Stimulated activated CD8-positive, alpha-beta memory T cell treated with anti-CD3 and anti-CD28 coated beads, Interleukin-7, amount 100 ng/mL, for 48 hours (primary cell): Measurements from ENCODE around the gene LUC7L.
"Not testable (repeated sequence)": the region's sequence is repeated elsewhere in the genome, so short reads cannot be mapped to it uniquely, and the experiment has no call there.

ENCODE experiments used
- DNase-seq, 2 donors: peaks; one replicate each; pipeline ENCODE4 v3.0.0-alpha.2; 2020; ENCODE audit warnings: low read depth in 1 of 2; ENCODE audit errors: extremely low read depth in 1 of 2

LUC7L gene

DNA sequence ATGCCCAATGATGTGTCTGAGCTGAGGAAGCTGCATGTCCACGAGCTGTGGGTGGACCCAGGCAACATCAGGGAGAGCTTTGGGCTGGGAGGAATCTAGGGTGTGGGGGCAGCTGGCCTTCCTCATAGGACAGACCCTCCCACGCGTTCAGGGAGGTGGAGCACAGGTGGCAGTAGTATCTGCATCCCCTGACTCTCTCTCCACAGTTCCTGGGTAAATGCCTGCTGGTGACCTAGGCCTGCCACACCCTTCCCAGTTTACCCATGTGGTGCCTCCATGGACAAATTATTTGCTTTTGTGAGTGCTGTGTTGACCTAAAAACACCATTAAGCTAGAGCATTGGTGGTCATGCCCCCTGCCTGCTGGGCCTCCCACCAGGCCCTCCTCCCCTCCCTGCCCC, 60.2 kb downstream of the LUC7L start:
- no peak for DNase-seq

DNA sequence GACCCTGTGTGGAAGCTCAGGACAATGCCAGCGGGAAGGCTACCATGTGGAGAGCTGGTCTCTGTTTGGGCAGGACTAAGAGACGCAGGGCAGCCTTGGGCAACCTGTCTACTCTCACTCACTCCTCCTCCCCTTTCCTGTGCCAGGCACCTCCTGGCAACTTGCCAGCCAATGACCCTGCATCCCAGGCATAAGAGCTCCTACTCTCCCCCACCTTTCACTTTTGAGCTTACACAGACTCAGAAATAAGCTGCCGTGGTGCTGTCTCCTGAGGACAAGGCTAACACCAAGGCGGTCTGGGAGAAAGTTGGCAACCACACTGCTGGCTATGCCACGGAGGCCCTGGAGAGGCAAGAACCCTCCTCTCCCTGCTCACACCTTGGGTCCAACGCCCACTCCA, 60.8 kb downstream of the LUC7L start:
- no peak for DNase-seq

DNA sequence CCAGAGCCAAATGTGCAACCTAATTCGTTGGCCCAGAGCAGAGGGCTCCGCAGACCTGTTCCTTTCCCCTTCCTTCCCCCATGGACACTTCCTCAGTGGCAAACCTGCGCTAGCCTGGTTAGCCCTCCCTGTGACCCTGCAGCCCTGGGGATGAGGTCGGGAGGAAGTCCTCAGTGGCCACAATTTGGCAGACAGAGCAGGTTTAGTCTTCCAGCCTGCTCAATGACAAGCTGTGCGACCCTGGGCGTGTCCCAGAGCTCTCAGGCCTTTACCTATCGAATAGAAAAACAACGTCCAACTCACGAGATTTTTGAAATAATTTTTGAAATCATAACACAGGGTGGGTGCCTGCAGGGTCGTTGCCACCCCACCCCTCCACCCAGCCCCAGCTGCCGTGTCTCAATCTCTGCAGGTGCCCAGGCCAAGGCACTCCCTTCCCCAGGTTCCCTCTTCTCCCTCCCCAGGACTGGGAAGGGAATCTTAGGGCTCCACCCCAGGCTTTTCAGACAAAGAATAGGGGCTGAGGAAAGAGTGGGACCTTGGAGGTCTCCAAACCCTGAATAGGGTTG, 62.0 kb downstream of the LUC7L start:
- DNase-seq: no peak

DNA sequence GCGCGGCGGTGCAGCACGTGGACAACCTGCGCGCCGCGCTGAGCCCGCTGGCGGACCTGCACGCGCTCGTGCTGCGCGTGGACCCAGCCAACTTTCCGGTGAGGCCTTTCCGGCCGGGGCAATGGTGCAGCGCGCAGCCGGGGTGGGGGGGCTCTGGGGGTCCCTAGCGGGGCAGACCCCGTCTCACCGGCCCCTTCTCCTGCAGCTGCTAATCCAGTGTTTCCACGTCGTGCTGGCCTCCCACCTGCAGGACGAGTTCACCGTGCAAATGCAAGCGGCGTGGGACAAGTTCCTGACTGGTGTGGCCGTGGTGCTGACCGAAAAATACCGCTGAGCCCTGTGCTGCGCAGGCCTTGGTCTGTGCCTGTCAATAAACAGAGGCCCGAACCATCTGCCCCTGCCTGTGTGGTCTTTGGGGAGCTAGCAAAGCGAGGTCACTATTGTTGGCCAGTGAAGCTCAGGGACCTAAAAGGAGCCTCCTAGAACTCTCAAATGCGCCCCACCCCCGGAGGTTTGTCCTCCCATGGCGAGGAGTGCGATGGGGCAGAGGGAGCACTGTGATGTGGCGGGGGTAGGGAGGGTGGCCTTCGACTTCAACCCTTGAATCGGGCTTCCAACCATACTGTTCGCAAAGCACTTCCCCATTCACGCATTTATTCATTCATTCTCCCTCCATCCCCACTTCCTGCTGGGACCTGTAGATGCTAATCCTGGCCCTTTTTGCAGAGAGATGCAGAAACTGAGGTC, 62.7 kb downstream of the LUC7L start:
- no peak for DNase-seq

DNA sequence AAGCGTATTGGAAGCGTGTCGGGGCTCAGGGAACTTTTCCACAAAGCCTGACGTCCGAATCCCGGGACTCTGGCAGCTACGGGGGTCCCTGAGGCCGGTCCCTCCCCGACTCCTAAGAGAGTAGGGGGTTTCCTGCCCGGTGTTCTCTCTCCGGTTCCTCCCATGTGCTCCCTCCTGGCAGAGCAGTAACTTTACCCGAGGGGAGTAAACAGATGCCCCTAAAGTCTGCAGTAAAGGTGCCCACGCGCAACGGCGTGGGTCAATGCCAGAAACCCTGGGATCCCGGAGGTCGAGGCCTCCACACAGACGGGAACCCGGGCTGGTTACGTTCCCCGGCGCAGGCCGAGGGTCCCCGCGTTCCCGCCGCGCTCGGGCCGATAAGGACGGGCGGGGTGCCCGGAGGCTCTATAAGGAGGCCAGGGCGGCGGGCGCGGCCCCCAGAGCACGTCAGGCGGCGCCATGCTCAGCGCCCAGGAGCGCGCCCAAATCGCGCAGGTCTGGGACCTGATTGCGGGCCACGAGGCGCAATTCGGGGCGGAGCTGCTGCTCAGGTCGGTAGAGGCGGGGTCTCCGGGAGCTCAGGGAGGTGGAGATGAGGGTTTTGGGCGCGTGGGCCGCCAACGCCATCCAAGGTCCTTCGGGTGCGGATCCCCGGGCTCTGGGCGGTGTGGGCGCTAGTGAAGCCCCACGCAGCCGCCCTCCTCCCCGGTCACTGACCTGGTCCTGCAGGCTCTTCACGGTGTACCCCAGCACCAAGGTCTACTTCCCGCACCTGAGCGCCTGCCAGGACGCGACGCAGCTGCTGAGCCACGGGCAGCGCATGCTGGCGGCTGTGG, 63.5 kb downstream of the LUC7L start, which contains the start of gene HBM:
HBM (plus strand) TSS at position 440 of the 836 bp plus-strand sequence; CDS start at position 460, 20 bp downstream.
- DNase-seq: no peak

DNA sequence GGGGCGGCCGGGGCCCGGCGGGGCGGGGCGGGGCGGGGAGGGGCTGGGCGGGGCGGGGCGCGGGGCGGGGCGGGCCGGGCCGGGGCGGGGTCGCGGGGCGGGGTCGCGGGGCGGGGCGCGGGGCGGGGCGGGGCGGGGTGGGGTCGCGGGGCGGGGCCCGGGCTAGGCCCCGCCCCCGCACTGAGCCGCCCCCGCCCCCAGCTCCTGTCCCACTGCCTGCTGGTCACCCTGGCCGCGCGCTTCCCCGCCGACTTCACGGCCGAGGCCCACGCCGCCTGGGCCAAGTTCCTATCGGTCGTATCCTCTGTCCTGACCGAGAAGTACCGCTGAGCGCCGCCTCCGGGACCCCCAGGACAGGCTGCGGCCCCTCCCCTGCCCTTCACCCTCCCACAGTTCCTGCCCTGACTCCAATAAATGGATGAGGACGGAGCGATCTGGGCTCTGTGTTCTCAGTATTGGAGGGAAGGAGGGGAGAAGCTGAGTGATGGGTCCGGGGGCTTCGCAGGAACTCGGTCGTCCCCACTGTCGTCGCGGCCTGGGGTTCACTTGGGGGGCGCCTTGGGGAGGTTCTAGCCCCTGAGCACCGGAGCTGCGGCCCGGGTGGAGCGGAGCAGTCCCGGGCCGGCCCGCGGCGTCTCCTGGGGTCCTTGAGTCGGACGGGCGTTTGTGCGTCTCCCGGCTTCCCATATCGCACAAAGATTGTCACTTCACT, 64.3 kb downstream of the LUC7L start:
- no peak for DNase-seq

DNA sequence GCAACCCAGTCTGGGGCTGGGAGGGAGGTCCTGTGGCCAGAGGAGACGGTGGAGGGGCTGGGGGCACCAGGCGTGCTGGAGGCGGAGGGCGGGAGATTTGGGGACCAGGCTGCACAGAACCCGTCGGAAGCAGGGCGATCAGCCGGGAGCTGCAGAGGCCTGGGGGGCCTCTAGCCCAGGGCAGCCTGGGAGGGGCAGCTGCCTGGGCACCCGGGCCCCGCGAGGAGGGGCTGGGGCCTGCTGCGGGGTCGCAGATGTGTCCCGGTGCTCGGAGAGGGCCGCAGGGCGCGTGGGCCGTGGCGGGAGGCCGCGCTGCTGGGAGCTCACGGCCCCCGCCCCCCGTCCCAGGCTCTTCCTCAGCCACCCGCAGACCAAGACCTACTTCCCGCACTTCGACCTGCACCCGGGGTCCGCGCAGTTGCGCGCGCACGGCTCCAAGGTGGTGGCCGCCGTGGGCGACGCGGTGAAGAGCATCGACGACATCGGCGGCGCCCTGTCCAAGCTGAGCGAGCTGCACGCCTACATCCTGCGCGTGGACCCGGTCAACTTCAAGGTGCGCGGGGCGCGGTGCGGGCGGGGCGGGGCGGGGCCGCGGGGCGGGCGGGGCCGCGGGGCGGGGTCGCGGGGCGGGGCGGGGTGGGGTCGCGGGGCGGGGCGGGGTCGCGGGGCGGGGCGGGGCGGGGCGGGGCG, 65.0 kb downstream of the LUC7L start:
- not testable (repeated sequence) for DNase-seq

DNA sequence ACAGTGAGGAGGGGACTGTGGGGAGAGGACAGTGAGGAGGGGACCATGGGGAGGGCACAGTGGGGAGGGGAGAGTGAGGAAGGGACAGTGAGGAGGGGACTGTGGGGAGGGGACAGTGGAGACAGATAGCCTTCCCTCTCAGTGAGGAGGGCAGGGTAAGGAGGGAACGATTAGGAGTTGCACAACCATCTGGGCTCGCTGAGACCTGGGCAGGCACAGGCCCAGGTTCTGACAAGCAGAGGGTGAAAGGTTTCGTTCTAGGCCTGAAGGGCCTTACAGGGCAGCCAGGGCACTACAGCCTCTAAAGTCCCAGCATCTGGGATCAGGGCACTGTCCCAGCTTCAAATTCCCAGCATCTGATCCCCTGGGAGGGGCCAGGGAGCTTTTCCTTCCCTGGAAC, 65.6 kb downstream of the LUC7L start:
- DNase-seq: not testable (repeated sequence)

DNA sequence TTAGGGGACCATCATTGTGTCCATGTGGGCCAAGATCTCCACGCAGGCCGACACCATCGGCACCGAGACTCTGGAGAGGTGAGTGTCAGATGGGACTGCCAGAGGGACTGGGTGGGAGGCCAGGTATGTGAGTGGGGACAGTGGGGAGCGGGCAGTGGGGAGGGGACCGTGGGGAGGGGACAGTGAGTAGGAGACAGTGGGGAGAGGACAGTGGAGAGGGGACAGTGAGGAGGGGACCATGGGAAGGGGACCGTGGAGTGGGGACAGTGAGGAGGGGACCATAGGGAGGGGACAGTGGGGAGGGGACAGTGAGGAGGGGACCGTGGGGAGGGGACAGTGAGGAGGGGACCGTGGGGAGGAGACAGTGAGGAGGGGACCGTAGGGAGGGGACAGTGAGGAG, 66.1 kb downstream of the LUC7L start:
- not testable (repeated sequence) for DNase-seq

DNA sequence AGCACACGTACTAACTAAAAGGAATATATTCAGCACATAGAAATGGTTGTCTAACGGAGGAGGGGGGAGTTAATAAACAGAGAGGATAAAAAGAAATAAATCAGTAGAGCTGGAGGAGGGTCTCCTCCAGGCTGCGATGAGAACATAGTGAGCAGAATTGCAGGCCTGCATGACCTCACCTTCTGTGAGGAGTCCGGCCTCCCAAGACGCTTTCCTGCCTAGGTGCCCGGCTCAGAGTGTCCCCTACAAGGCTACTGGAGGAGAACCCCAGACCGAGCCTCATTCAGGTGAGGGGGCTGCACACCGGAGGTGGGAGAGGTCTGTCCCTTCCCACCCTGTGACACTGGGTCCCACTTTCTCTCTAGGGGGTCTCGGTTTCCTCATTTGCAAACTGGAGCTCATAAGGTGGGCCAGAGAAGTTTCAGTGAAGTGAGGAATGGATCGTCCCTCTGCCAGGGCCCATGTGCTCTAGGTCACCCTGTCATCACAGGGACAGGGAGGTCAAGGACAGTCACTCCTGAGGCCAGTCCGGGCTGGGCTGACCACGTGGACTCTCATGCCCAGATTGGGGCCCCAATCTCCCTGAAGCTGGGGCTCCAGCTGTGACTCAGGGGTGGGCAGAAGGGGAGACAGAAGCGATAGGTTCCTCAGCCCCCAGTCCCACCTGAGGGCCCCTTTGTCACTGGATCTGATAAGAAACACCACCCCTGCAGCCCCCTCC, 66.8 kb downstream of the LUC7L start:
- no peak for DNase-seq

DNA sequence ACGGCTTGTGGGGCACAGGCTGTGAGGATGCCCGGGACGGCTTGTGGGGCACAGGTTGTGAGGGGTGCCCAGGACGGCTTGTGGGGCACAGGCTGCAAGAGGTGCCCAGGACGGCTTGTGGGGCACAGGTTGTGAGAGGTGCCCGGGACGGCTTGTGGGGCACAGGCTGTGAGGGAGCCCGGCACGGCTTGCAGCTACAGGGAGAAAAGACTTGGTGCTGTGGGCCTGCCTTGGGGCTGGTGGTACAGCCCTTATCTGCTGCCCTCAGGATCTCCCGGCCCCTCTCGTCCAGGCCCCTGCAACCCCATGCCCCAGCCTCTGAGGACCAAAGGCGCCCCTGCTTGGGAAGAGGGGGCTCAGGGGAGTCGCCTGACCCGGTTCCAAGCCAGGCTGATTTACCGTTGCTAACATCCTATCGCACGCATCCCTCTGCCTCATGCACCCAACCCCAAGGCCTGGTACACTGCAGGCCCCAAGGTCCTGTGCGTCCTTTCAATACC, 68.5 kb downstream of the LUC7L start:
- no peak for DNase-seq

DNA sequence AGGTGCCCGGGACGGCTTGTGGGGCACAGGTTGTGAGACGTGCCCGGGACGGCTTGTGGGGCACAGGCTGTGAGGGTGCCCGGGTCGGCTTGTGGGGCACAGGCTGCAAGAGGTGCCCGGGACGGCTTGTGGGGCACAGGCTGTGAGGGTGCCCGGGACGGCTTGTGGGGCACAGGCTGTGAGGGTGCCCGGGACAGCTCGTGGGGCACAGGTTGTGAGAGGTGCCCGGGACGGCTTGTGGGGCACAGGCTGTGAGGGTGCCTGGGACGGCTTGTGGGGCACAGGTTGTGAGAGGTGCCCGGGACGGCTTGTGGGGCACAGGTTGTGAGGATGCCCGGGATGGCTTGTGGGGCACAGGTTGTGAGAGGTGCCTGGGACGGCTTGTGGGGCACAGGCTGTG, 69.0 kb downstream of the LUC7L start:
- DNase-seq: not testable (repeated sequence)

DNA sequence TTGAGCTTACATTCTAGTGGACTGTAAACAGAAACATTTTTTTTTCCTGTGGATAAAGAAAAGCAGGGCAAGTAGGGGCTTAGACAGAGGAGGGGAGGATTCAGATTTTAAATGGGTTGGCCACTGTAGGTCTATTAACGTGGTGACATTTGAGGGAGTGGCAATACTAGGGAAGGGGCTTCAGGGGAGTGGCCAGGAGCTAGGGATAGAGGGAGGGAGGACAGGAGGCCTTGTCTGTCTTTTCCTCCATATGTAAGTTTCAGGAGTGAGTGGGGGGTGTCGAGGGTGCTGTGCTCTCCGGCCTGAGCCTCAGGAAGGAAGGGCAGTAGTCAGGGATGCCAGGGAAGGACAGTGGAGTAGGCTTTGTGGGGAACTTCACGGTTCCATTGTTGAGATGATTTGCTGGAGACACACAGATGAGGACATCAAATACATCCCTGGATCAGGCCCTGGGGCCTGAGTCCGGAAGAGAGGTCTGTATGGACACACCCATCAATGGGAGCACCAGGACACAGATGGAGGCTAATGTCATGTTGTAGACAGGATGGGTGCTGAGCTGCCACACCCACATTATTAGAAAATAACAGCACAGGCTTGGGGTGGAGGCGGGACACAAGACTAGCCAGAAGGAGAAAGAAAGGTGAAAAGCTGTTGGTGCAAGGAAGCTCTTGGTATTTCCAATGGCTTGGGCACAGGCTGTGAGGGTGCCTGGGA, 70.0 kb downstream of the LUC7L start:
- no peak for DNase-seq

DNA sequence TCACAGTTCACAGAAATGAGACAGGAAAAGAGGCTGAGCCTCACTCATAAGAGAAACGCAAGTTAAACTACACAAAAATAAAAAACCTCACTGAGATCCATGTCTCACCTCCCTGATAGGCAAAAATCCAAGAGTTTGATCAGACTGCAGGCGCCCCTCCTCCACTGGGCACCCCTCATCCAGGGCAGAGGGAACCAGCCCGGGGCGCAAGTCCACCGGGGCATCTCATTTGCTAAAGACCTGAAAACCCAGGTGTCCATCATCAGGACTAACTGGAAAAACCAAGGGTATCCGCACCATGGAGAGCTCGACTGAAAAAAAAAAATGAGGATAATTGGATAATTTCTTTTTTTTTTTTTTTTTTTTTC, 74.2 kb downstream of the LUC7L start:
- no peak for DNase-seq

DNA sequence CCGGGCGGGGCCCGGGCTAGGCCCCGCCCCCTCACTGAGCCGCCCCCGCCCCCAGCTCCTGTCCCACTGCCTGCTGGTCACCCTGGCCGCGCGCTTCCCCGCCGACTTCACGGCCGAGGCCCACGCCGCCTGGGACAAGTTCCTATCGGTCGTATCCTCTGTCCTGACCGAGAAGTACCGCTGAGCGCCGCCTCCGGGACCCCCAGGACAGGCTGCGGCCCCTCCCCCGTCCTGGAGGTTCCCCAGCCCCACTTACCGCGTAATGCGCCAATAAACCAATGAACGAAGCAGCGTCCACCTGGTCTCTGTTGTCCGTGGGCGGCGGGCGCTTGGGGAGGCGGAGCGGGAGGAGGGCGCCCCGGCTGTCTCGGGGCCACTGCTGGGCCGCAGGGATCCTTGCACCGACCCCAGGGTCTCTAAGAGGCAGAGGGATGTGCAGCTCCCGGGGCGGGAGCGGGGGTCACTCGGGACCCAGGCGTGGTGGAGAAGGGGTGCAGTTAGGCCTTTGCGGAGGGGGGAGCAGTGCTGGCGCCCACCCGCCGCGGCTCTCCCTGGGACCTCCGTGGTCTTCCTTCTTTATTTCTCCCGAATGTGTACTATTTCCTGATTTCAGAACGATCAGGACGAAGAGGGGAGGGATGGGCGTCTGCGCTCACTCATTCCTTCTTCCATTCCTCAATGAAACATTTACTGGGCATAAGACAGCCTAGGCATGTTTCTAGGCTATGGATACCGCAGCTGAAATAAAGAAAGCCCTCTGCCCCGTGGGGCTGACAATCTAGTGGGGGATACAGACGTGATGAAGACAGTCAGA, 74.8 kb downstream of the LUC7L start:
- no peak for DNase-seq

DNA sequence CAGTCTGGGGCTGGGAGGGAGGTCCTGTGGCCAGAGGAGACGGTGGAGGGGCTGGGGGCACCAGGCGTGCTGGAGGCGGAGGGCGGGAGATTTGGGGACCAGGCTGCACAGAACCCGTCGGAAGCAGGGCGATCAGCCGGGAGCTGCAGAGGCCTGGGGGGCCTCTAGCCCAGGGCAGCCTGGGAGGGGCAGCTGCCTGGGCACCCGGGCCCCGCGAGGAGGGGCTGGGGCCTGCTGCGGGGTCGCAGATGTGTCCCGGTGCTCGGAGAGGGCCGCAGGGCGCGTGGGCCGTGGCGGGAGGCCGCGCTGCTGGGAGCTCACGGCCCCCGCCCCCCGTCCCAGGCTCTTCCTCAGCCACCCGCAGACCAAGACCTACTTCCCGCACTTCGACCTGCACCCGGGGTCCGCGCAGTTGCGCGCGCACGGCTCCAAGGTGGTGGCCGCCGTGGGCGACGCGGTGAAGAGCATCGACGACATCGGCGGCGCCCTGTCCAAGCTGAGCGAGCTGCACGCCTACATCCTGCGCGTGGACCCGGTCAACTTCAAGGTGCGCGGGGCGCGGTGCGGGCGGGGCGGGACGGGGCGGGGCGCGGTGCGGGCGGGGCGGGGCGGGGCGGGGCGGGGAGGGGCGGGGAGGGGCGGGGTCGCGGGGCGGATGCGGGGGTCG, 75.6 kb downstream of the LUC7L start:
- not testable (repeated sequence) for DNase-seq

DNA sequence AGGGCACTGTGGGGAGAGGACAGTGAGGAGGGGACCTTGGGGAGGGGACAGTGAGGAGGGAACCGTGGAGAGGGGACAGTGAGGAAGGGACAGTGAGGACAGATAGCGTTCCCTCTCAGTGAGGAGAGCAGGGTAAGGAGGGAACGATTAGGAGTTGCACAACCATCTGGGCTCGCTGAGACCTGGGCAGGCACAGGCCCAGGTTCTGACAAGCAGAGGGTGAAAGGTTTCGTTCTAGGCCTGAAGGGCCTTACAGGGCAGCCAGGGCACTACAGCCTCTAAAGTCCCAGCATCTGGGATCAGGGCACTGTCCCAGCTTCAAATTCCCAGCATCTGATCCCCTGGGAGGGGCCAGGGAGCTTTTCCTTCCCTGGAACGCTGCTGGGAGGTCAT, 76.1 kb downstream of the LUC7L start:
- not testable (repeated sequence) for DNase-seq
